Esophagus squamous epithelium (tissue), 4 donors: ENCODE results near the gene FZD4.

Experiments
- CTCF ChIP-seq, 6 experiments: fragments of 450-650 bp in 4 of 6; fragments of 200-600 bp in 2 of 6; sonication (generic) in 2 of 6; IDR thresholded peaks; one replicate each; pipeline ENCODE4 v1.5.1; 2016 to 2019; ENCODE audit warnings: antibody characterized with exemption in 6 of 6, mild to moderate bottlenecking in 4 of 6, moderate library complexity in 4 of 6
- POLR2A ChIP-seq, 4 donors: fragments of 450-650 bp; IDR thresholded peaks; one replicate each; pipeline ENCODE4 v1.6.1; 2017; ENCODE audit warnings: antibody characterized with exemption in 4 of 4, mild to moderate bottlenecking in 4 of 4, moderate library complexity in 3 of 4

DNA sequence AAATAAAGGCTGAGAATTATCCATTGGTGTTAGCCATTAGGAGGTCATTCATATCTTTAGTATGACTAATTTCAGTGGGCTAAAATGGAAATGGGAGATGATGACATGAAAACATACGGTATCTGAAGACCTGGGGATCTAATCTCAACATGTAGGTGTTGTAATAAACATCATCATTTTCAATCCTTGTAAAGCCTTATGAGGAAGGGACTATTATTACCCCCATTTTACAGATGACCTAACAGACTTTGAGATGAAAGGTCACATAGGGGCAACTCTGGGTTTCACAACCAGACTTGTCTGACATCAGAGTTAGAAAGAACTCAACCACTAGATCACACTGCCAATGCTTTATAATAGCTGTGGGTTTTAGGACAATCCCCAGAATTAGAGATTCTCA lies 47.7 kb upstream of the FZD4 start:
- no peak for TF ChIP-seq CTCF (IDR thresholded peaks at IDR 0.05)
- TF ChIP-seq POLR2A (IDR thresholded peaks at IDR 0.05) = no peak
